Smooth muscle cell (in vitro differentiated cells): ENCODE results near the gene MORN4. TPM values are rescaled to one million over a fixed set of nuclear protein-coding genes. Genes with fewer than 3 reads are reported as not detected.

ENCODE experiments used
- DNase-seq: peaks from one replicate; lab custom pipeline; 2025; ENCODE audit not compliant: unreplicated experiment; lab: John Stamatoyannopoulos, UW
- H2AFZ ChIP-seq: fragments of 200-600 bp; sonication (generic); 2 replicates; pipeline ENCODE4 v1.6.0; 2016; ENCODE audit warnings: antibody characterized with exemption, low read depth, mild to moderate bottlenecking
- H3F3A ChIP-seq: fragments of 200-600 bp; sonication (generic); 2 replicates; pipeline ENCODE4 v1.6.0; 2017; ENCODE audit warnings: antibody characterized with exemption, low read depth
- H3K27ac ChIP-seq: fragments of 200-600 bp; sonication (generic); 2 replicates; pipeline ENCODE4 v1.5.1; 2016; ENCODE audit warnings: low read depth, mild to moderate bottlenecking
- H3K27me3 ChIP-seq: fragments of 200-600 bp; sonication (generic); 2 replicates; pipeline ENCODE4 v1.6.1; 2016; ENCODE audit warnings: low read depth, mild to moderate bottlenecking
- H3K36me3 ChIP-seq: fragments of 200-600 bp; sonication (generic); 2 replicates; pipeline ENCODE4 v1.5.1; 2016; ENCODE audit warnings: low read depth
- H3K4me1 ChIP-seq: fragments of 200-600 bp; sonication (generic); 2 replicates; pipeline ENCODE4 v1.5.1; 2016; ENCODE audit warnings: low read depth
- H3K4me2 ChIP-seq: fragments of 200-600 bp; sonication (generic); 2 replicates; pipeline ENCODE4 v1.6.0; 2016; ENCODE audit warnings: mild to moderate bottlenecking
- H3K4me3 ChIP-seq: fragments of 200-600 bp; sonication (generic); 2 replicates; pipeline ENCODE4 v1.5.1; 2016; ENCODE audit warnings: mild to moderate bottlenecking
- H3K79me2 ChIP-seq: fragments of 200-600 bp; sonication (generic); 2 replicates; pipeline ENCODE4 v1.6.0; 2016; ENCODE audit warnings: low read depth, mild to moderate bottlenecking
- H3K9ac ChIP-seq: fragments of 200-600 bp; sonication (generic); 2 replicates; pipeline ENCODE4 v1.6.0; 2016; ENCODE audit warnings: low read depth
- H3K9me3 ChIP-seq: fragments of 200-600 bp; sonication (generic); replicated peaks from 2 replicates; pipeline ENCODE4 v1.5.1; 2016; ENCODE audit warnings: low read depth
- H4K20me1 ChIP-seq: fragments of 200-600 bp; sonication (generic); 2 replicates; pipeline ENCODE4 v1.6.0; 2016; ENCODE audit warnings: low read depth
- WGBS: methylation state at CpG from one replicate; pipeline ENCODE4 v1.1.7; 2016; ENCODE audit warnings: low lambda C conversion rate; 5-methylcytosine and 5-hydroxymethylcytosine counted together
- polyA plus RNA-seq: library from polyadenylated mRNA; unstranded; fragments of >200 nt; fragmentation: Nextera tagmentation; extraction: Ambion mirVana; gene quantifications from 2 replicates; pipeline ENCODE4 v1.2.1, GENCODE V29; 2016
- total RNA-seq: library from RNA; depleted of rRNA; stranded (reverse); fragments of >200 nt; gene quantifications from 2 replicates; pipeline ENCODE4 v1.2.3, GENCODE V29; 2014
- TF ChIP-seq, protein P1 (sequence below): fragments of 200-600 bp; sonication (generic); IDR thresholded peaks from 2 replicates; pipeline ENCODE4 v1.5.1; 2017; ENCODE audit warnings: borderline replicate concordance, mild to moderate bottlenecking, antibody characterized with exemption; ENCODE audit not compliant: insufficient read depth, poor library complexity, severe bottlenecking

Gene MORN4
- total and polyA plus RNA-seq, 2 experiments from 2014 or later: 2.9 to 16.8 TPM

DNA sequence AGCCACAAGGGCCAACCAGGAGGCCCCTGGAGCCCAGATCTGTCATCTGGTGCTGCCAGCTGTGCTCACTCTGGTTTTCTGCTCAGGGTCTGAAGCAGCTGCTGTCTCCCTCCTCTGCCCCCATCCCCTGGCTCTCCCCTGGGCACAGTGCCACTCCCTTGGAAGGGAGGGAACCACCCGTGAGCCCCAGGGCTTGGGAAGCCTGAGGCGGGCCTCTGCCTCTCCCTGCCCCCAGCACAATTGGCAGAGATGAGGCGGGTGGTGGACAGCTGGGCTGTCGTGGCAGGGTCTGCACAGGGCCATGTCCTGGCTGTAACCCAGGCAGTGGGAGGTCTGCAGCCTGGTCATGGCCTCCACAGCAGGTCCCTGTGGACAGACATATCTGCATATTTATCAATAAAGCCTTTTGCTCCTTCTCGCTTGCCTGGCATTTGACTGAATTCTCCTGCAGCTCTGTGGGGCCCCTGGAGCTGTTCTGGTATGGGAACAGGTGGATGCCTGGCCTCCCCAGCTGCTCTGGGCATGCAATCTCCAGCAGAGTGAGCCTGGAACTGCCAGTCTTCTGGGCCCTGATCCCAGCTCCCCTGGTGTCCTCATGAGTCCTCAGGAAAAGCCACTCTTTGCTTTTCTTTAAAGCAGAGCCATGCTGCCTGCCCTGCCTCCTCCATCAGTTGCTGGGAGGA is 62.4 kb downstream of the MORN4 start:
- TF ChIP-seq, protein P1, sequence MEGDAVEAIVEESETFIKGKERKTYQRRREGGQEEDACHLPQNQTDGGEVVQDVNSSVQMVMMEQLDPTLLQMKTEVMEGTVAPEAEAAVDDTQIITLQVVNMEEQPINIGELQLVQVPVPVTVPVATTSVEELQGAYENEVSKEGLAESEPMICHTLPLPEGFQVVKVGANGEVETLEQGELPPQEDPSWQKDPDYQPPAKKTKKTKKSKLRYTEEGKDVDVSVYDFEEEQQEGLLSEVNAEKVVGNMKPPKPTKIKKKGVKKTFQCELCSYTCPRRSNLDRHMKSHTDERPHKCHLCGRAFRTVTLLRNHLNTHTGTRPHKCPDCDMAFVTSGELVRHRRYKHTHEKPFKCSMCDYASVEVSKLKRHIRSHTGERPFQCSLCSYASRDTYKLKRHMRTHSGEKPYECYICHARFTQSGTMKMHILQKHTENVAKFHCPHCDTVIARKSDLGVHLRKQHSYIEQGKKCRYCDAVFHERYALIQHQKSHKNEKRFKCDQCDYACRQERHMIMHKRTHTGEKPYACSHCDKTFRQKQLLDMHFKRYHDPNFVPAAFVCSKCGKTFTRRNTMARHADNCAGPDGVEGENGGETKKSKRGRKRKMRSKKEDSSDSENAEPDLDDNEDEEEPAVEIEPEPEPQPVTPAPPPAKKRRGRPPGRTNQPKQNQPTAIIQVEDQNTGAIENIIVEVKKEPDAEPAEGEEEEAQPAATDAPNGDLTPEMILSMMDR: no peak
- peaks cover 5% of the 10 kb centered on the region for H3F3A ChIP-seq
- peaks cover 11% of the 10 kb centered on the region for H4K20me1 ChIP-seq
- no peaks in the 10 kb centered on the region for H3K9me3 ChIP-seq
- H3K36me3 ChIP-seq: no peaks in the 10 kb centered on the region
- DNase-seq: no peak
- WGBS: 84% methylated on average over 5 of the region's 5 CpGs
- peak overlapping the region; percentile 70 for H3K27ac ChIP-seq
- peaks cover 7% of the 10 kb centered on the region for H3K4me1 ChIP-seq
- no peak overlapping the region for H3K9ac ChIP-seq
- no peak overlapping the region for H2AFZ ChIP-seq
- no peak overlapping the region for H3K4me2 ChIP-seq
- H3K4me3 ChIP-seq: no peak overlapping the region
- no peaks in the 10 kb centered on the region for H3K27me3 ChIP-seq
- peaks cover 8% of the 10 kb centered on the region for H3K79me2 ChIP-seq

DNA sequence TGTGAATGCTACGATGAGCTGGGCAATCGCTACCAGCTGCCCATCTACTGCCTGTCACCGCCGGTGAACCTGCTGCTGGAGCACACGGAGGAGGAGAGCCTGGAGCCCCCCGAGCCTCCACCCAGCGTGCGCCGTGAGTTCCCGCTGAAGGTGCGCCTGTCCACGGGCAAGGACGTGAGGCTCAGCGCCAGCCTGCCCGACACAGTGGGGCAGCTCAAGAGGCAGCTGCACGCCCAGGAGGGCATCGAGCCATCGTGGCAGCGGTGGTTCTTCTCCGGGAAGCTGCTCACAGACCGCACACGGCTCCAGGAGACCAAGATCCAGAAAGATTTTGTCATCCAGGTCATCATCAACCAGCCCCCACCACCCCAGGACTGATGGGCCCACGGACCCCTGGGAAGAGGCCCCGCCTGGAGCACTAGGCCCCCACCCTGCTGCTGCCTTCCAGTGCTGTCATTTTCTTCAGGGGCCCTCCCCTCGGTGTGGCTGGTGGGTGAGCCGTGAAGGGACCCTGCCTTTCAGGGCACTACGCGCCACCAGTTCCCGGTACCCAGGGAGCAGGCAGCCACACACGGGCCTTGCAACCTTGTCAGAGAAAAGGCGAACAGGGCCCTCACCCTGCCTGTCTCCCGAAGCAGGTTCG is 63.0 kb downstream of the MORN4 start:
- no peak overlapping the region for H3K4me2 ChIP-seq
- H3K9me3 ChIP-seq: no peaks in the 10 kb centered on the region
- peaks cover 16% of the 10 kb centered on the region for H4K20me1 ChIP-seq
- H3K27me3 ChIP-seq: no peaks in the 10 kb centered on the region
- no peak overlapping the region for H3K9ac ChIP-seq
- H3K27ac ChIP-seq: no peak overlapping the region
- H3F3A ChIP-seq: peaks cover 5% of the 10 kb centered on the region
- TF ChIP-seq, protein P1: no peak
- no peak overlapping the region for H3K4me3 ChIP-seq
- no peak overlapping the region for H2AFZ ChIP-seq
- no peaks in the 10 kb centered on the region for H3K36me3 ChIP-seq
- DNase-seq: no peak
- peaks cover 9% of the 10 kb centered on the region for H3K79me2 ChIP-seq
- peaks cover 7% of the 10 kb centered on the region for H3K4me1 ChIP-seq
- 97% methylated on average over 29 of the region's 33 CpGs for WGBS

DNA sequence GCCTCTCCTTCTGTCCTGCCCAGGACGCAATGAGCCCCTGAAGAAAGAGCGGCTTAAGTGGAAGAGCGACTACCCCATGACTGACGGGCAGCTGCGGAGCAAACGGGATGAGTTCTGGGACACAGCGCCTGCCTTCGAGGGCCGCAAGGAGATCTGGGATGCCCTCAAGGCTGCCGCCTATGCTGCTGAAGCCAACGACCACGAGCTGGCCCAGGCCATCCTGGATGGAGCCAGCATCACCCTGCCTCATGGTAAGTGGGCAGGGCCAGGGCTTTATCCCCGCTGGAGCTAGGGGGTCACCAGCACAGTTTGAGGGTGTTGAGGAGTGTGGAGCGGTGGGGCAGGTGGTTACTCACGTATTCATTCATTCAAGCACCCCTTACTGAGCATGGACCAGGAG is 65.4 kb downstream of the MORN4 start:
- Histone ChIP-seq H3K27me3 (no peaks in the 10 kb centered on the region), H3K9me3 (no peaks in the 10 kb centered on the region), H3K27ac (no peak overlapping the region), H4K20me1 (peaks cover 23% of the 10 kb centered on the region), H3K4me2 (no peak overlapping the region), H3F3A (peaks cover 5% of the 10 kb centered on the region), H3K4me1 (peaks cover 6% of the 10 kb centered on the region), H3K79me2 (peaks cover 18% of the 10 kb centered on the region), H2AFZ (no peak overlapping the region), H3K36me3 (no peaks in the 10 kb centered on the region), H3K4me3 (no peak overlapping the region), H3K9ac (no peak overlapping the region)
- 97% methylated on average over 15 of the region's 15 CpGs for WGBS
- no peak for DNase-seq
- TF ChIP-seq, protein P1: no peak
